ENCODE measurements around the gene TMEM131L.

DNA sequence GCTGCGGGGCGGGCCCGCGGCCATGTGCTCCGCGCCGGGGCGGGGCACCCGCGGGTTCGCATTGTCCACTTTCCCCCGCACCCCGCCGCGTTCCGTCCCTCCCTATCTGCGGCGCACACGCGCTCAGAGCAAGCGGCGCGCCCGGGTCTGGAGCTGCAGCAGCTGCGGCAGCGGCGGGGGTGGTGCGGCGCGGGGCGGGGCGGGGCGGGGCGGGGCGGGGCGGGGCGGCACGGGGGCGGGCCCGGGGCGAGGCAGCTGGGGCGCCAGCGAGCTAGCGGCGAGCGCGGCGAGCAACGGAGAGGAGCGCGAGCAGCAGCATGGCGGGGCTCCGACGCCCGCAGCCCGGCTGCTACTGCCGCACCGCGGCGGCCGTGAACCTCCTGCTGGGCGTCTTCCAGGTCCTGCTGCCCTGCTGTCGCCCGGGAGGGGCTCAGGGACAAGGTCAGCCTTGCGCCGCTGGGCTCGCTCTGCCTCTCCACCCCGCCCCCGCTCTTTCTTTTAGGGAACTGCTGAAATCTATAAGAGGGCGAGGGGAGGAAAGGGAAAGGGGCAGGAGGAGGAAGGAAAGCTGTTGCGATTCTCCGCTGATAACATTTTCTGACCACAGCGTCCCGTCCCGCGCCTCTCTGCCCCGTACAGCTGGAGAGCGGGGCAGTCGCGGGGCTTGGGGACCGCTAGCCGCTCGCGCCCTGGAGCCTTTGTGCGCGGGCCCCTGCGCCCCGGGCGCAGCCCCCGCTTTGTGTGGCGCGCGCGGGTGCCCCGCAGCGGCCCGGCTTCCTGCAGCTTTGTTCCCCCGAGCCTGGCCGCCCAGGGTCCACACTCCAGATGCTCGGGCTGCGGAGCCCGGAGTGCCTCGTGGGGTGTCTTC is at the start of gene TMEM131L:
- TF ChIP-seq, protein P1, sequence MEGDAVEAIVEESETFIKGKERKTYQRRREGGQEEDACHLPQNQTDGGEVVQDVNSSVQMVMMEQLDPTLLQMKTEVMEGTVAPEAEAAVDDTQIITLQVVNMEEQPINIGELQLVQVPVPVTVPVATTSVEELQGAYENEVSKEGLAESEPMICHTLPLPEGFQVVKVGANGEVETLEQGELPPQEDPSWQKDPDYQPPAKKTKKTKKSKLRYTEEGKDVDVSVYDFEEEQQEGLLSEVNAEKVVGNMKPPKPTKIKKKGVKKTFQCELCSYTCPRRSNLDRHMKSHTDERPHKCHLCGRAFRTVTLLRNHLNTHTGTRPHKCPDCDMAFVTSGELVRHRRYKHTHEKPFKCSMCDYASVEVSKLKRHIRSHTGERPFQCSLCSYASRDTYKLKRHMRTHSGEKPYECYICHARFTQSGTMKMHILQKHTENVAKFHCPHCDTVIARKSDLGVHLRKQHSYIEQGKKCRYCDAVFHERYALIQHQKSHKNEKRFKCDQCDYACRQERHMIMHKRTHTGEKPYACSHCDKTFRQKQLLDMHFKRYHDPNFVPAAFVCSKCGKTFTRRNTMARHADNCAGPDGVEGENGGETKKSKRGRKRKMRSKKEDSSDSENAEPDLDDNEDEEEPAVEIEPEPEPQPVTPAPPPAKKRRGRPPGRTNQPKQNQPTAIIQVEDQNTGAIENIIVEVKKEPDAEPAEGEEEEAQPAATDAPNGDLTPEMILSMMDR (IDR thresholded peaks at IDR 0.05; ENCODE audit: insufficient read depth, low read depth, low read length) = no peak
- no peak for TF ChIP-seq EZH2 (IDR thresholded peaks at IDR 0.05; ENCODE audit: insufficient read depth, low read length)

Data from astrocyte (in vitro differentiated cells and primary cell).